Mammary epithelial cell (primary cell): ENCODE measurements around the gene HLA-DQB1.

ENCODE experiments used
- EZH2 ChIP-seq: IDR thresholded peaks from 2 replicates; pipeline ENCODE4 v1.6.1; 2012; ENCODE audit warnings: low read length, inconsistent platforms, borderline replicate concordance
- TF ChIP-seq, protein P1 (sequence below), 2 donors: IDR thresholded peaks in 1 of 2; conservative IDR thresholded peaks in 1 of 2; 2 replicates each; pipeline ENCODE4 v1.5.1; 2011 to 2012; ENCODE audit warnings: inconsistent platforms in 2 of 2, low read length in 2 of 2, mild to moderate bottlenecking in 2 of 2, control low read depth in 1 of 2, low read depth in 1 of 2; ENCODE audit not compliant: insufficient read depth in 1 of 2; ENCODE audit errors: extremely low read depth in 1 of 2

DNA sequence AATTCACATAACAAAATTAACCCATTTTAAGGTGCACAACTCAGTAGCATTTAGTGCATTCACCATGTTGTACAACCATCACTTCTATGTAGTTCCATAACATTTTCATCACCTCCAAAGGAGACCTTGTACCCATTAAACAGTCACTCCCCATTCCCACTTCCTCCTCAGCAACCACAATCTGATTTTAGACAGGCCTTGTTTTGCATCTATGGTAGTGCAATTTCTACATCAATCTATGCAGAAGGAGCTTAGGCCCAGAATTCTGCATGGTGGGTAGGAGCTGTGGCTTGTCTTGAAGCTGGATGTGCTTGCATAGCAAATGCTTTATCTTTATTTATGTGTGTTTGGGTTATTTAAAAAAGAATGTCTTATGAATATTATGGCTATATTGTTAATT lies 42.8 kb downstream of the HLA-DQB1 start:
- TF ChIP-seq, protein P1, sequence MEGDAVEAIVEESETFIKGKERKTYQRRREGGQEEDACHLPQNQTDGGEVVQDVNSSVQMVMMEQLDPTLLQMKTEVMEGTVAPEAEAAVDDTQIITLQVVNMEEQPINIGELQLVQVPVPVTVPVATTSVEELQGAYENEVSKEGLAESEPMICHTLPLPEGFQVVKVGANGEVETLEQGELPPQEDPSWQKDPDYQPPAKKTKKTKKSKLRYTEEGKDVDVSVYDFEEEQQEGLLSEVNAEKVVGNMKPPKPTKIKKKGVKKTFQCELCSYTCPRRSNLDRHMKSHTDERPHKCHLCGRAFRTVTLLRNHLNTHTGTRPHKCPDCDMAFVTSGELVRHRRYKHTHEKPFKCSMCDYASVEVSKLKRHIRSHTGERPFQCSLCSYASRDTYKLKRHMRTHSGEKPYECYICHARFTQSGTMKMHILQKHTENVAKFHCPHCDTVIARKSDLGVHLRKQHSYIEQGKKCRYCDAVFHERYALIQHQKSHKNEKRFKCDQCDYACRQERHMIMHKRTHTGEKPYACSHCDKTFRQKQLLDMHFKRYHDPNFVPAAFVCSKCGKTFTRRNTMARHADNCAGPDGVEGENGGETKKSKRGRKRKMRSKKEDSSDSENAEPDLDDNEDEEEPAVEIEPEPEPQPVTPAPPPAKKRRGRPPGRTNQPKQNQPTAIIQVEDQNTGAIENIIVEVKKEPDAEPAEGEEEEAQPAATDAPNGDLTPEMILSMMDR (conservative IDR thresholded peaks at IDR 0.05 in 1 of 2, IDR thresholded peaks at IDR 0.05 in 1 of 2; ENCODE audit: extremely low read depth in 1 of 2, insufficient read depth in 1 of 2, low read depth in 1 of 2, low read length in 2 of 2), result no peak
- no peak for TF ChIP-seq EZH2
